Stimulated activated CD8-positive, alpha-beta memory T cell treated with anti-CD3 and anti-CD28 coated beads, Interleukin-15, amount 100 ng/mL, for 24 hours (primary cell): ENCODE measurements around the gene SHF.
A peak's percentile ranks its signal among the peaks of the same experiment; 100 is the strongest.

ENCODE experiments used
- DNase-seq: peaks from one replicate; pipeline ENCODE4 v3.0.0-alpha.2; 2020; ENCODE audit warnings: low read depth

Gene SHF

DNA sequence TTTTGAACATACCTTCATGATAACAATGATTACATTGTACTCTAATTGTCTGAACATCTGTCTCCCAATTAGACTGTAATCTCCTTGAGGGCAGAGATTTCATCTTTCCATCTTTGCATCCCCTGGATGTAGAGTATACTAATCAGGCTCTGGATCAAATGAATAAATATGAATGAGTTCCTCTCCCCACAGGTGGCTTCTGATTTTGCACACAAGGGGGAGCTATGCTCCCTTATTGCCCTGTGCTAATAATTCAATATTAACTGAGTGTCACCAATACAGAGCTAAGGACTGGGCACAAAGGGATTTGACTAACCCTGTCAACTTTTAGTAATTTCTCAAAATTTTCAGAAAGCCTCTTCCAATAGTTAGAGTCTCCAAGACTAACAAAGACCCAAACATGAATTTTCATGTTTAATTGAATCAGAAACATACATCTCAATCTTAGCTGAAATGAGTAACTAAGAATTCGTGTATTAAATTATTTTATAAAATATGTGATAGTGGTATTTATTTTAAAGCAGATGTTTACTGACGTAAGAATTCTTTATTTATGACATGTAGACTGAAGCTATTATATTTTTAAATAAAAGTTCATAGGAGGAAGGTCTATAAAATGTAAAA lies 61.1 kb downstream of the SHF start:
- DNase-seq = no peak

DNA sequence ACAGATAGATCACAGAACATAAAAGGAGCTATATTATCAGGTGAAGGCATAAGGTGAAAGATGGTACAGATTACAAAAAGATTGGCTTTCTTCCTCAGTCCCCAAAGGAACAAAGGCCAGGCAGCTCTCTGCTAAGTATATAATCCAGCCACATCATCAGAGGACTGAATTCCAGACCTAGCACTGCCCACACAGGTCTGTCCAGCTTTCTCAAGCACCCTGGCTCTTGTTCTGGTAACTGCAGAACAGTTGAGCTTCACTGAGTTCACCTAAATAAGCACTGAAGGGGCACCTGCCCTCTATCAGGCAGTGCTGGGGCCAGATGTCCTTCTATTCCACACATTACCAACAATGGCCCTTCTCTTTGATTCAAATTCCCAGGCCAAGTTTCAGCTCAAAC lies 64.4 kb downstream of the SHF start:
- DNase-seq = no peak

DNA sequence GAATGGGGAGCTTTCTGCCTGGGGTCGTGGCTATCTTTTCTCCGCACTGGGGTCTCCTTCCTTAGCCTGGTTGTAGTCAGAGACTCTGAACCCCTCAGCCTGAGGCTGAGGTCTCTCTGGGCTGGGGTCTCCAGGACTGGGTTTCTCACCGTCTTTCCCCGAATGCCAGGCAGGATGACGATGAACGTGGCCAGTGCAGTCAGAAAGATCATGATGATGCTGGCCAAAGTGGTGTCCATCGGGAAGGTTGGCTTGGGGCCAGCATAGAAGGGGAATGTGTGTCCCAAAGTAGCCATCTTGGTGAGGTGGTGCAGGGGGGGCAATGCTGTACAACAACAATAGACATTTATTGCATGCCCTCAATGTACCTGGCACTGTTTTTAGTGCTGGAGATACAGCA lies 65.0 kb downstream of the SHF start:
- no peak for DNase-seq

DNA sequence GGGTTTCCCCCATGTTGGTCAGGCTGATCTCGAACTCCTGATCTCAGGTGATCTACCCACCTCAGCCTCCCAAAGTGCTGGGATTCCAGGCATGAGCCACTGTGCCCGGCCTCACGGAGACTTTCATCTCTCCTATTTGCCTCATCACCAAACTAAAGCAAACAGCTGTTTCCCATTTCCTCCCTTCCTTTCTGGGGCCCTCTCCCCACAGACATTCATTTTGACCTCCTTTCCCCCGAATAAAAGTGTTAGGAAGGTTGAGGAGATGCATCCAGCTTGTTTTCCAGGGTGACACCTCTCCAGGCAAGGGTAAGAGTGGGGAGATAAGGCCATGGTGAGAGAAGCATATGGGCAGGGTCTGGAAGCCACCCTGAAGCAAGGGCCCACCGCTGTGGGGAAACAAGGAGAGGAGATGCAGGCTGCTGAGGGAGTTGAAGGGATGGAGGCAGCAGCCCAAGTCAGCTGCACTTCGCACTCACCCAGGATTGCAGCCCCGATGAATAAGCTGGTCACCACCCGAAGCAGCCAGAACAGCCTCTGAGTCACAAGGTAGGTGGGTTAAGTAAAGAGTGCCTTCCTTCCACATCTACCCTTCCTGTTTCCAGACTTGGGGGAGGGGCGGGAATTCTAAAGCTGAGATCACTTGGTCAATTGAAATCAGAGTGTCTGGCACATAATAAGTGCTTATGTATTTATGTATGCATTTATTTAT lies 65.9 kb downstream of the SHF start:
- DNase-seq = no peak

DNA sequence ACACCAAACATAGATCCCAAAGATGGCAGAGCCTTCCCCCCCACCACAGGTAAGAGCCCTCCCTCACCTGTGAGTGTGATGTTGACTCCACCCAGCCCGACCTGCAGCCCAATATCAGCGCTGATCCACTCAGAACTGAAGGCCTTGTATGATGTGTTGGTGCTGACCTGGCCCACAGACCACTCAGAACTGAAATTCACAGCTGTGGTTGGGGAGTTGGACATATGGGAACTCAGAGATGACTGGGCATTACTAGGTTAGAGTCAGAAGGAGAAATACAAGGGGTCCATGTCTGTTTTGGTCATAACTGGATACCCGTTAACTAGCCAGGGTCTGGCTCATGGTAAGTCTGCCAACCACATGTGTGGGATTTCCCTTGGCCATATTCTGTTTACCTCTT lies 66.7 kb downstream of the SHF start:
- no peak for DNase-seq

DNA sequence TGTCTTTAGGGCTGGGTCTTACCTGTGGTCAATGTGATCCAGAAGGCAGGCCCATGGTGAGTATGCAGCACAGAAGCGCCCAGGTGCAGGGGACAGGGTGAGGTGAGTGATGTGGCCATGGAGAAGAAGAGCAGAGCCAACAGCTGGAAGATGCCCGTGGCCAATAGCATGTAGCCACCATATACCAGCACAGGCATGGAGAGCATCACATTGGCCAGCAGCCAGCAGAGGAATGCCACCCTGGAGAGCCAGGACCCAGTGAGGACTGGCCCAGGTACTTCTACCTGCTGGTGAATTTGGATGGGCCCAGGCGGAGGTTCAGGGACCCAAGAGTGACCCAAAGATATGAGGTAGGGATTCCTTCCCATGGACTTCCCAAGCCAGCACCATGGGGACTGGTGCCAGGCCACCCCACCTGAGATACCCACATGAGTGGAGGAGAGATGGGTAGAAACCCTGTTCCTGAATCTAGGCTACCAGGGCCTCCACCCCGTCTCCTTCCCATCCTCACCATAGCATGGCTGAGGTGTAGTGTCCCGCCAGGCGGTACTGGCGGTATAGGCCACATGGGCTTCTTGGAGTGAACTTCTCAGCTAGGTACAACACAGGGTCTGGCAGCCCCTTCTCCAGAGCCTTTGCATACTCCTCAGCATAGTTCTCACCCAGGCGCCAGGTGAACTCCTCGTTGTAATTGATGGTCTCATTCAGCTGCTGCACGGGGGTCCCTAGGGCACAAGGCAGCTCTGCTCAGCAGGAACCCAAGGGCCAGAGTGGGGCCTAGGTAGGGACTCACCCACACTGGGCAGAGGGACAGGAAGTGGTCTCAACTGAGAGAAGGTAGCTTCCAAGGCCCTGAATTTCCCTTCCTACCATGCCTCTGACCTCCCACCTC lies 67.4 kb downstream of the SHF start:
- DNase-seq = no peak

DNA sequence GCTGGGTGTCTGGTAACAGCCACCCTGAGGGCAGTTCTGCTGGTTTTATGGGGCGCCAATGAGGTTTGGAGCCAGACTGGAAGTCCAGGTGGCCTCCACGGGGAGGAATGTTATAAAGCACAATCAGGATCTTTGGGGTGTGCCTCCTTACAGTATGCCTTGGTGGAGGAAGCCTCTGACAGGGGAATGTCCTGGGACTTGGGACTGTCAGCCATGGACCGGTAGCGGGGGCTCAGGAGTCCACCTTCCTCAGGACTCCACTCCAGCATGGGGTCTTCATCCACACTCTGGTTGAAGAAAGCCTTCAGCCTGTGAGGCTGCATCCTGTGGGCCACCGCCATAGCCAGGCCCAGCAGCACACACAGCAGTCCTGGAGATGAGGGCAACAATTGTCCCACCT lies 68.8 kb downstream of the SHF start:
- DNase-seq = no peak

DNA sequence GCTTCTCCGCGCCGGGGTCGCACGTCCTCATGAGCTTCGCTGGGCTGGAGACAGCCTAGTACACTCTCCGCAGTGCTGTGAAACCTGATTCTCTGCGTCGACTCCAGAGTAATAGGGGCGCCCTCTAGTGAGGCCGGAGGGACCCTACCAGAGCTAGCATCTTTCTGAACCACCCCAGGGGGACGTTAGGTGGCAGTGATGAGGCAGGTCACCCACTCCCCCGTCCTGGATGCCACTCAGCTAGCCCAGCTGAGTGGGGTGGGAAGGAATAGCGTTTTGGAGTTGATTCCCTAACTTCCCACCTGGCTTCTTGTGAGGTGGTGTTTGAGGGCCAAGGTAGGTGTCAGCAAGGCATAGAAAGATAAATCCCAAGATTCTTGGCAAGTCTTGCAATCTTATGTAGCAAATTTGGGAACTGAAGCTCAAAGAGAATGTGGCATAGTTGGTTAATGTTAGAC lies 69.6 kb downstream of the SHF start:
- DNase-seq = peak; percentile 55

DNA sequence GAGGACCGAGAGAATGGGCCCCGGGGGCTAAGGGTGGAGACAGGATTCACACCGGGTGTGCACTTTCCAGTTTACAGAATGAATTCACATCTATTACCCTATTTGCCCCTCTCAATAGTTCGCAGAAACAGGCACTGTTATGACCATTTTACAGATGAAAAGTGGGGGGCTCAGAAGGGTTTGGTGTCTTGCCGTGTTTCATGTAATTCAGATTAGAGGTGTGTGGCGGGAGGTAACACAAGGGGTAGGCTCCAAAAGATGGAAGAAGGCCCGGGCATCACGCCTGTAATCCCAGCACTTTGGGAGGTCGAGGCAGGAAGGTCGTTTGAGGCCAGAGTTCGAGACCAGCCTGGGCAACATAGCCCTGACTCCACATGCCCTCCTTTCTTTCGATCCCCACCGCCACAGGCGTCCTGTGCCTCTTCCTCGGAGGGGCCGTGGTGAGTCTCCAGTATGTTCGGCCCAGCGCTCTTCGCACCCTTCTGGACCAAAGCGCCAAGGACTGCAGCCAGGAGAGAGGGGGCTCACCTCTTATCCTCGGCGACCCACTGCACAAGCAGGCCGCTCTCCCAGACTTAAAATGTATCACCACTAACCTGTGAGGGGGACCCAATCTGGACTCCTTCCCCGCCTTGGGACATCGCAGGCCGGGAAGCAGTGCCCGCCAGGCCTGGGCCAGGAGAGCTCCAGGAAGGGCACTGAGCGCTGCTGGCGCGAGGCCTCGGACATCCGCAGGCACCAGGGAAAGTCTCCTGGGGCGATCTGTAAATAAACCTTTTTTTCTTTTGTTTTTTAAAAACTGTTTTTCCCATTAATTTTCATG lies 70.2 kb downstream of the SHF start:
- DNase-seq = no peak
